Stimulated activated CD8-positive, alpha-beta memory T cell treated with anti-CD3 and anti-CD28 coated beads, Interleukin-4, amount 100 ng/mL, for 48 hours (primary cell): Measurements from ENCODE around the gene CCT3.

Experiments used
- DNase-seq: peaks from one replicate; pipeline ENCODE4 v3.0.0-alpha.2; 2020

The CCT3 gene

DNA sequence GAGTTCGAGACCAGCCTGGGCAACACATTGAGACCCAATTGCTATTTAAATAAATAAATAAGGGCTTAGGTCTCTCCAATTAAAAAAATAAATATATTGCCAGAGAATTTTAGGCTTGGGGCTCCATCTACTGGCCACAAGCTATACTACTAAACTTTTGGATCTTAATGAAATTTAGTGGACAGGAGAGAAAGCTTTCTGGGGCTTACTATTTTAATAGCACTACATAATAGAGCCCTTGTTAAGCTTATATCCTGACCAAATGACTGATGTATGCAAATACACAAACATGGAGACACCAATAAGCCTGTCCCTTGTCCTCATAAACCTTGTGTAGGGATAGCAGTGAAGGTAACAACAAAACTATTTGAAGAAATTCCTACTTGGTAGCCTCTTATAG is 18.4 kb downstream of the CCT3 start:
- no peak for DNase-seq

DNA sequence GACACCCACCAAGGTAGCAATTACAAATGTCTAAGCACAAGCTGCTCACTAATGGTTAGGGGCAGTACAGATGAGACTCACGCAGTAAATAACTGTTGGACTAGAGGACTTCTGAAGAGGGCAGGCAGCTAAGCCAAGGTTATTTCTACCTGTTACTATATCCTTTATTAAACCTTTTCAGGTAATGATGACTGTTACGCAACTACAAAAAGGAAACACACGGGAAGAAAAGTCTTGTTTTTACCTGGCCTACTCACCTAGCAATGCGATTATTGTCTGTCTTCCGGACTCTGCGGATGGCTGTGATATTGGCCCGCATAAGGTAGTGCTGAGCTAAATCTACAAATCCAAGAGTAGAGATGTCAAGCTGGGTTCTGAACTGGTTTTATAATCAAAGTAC is 21.2 kb downstream of the CCT3 start:
- DNase-seq, result no peak

DNA sequence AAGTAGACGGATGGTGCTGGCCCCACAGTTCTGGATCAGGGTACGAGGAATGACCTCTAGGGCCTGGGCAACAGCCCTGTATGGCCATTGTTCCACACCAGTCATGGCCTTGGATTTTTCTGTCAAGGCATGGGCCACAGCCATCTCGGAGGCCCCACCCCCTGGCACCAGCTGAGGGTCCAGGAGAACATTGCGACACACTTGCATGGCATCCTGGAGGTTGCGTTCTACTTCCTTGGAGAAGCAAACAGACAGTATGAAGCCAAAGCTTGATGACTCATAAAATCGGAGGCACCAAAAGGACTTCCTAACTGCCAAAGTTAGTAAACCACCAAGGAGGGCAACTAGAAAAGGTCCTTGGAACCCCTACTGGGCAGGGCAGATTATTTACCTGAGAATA is 27.1 kb downstream of the CCT3 start:
- DNase-seq, result no peak

DNA sequence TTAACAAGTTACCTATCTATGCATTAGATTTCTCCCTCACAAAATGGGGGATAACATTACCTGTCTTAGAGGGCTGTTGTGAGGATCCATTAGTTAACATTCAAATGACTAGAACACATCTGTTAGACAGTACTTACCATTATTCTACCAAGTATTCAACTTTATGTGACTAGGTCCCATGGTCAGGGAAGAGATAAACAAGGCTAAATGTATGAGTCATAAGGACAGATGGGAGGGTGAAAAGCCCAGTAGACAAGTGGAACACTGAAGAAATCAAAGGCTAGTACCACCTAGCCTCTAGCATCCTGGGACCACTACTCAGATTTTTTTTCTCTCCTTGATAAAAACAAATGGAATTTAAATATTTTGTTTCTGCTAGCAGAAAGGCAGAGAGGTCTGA is 30.0 kb downstream of the CCT3 start:
- no peak for DNase-seq

DNA sequence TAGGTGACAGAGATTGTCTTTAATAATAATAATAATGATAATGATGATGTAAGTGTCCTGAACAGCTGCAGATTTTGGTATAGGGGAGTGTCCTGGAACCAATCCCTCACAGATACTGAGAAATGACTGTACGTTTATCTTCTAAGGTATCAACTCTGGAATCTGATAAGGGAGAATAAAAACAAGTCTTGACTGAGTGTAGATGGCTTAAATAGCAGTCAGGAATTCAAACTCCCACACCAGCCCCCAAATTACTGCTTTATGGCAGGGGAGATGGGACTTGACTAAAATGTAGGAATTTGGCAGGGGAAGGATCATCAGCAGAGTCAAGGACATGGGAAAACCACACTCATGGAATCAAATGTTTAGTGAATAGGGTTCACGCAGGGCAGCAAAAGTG is 32.9 kb downstream of the CCT3 start:
- no peak for DNase-seq

DNA sequence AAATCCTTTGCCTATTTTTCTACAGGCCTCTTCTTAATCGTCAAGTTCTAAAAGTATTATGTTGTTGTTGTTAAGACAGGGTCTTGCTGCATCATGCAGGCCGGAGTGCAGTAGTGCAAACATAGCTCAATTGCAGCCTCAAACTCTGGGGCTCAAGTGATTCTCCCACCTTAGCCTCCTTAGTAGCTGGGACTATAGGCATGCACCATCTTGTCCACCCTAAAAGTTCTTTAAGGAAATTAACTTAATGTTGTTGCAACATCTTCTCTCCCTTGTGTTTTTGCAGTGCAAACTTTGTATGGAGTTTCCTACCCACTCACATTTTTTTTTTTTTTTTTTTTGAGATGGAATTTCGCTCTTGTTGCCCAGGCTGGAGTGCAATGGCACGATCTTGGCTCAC is 34.9 kb downstream of the CCT3 start:
- no peak for DNase-seq

DNA sequence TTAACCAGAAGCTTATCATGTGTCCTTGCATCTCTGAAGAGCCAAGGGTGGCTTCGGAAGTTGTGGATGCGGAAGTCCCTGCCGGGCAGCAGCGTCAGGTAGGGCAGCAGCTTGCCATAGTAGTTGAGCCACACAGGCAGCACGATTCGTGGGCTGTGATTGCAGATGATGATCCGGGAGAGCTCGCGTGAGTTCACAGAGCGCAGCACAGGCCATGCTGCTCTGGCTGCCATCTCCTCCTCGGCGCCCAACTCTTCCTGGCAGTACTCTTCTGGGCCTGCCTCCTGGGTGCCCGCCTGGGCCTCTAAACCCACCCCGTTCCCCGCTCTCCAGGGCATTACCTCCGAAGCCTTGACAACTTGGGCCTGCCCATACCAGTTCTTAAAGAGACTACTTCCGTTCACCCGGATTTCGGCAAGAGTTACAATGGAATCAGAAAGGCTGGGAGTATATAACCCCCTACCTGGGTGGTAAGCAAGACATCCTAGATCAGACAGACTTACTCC is 39.2 kb downstream of the CCT3 start, which contains the start of gene VHLL:
VHLL (minus strand) TSS at position 456 of the 506 bp plus-strand sequence; CDS start at position 338, 118 bp downstream.
- DNase-seq, result no peak

DNA sequence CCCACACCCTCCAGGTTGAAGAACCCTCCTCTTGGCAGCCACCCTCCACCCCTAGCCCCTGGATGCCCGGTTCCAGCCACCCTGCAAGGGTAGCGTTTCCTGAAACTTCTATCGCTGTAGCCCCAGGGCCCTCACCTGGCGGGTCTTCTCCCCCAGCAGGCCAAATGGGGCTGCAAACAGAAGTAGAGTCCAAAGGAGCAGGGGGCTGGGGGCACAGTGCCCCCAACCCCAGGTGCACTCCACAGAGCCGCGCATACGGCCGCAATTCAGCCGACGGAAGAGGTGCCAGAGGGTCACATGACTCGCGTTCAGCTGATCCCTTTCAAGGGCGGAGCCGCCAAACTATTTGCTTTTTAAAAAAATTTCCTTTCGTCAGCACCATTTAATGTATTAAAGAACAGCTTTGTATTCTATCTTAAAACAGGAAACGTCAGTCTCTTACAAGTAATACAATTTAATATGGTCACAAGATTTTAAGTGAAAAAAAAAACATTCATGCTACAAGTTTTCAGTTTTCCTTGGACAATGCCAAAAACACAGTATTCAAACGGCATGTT is 42.6 kb downstream of the CCT3 start, which contains the start of gene GLMP:
GLMP (minus strand) TSS at position 289 of the 557 bp plus-strand sequence; CDS start at position 255, 34 bp downstream.
- peak; percentile 71 for DNase-seq

DNA sequence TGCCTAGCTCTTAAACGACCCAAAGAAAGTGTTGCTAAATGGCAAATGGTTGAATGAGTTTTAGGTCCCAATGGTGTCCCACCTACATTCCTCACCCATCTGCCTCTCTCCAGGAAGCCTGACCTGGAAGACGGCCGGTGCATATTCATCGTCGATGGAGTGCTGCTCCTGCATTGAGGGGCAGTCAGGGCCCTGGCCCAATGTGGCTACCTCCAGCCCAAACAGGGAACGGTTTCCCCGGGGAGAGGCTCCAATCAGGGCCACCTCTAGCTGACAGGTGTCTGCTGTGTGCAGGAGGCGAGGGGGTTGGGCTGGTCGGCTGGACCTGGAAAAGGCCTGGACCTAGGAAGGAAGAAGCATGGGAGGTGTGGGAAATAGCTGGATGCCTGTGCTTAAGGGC is 44.2 kb downstream of the CCT3 start:
- DNase-seq, result no peak

DNA sequence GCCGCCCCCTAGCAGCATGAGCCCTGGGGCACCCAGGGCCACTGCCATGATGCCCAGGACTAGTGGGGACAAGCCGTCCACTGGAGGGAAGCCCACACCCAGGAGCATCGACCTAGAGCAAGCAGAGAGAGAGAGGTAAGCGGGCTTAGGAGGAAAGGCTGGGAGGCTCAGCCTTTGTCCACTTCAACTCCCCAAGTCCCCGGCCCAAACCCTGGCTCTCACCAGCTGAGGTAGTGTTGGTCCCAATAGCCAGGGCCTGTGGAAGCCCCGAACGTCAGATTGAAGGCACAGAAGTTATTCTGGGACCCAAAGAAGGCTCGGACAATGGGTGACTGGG is 45.0 kb downstream of the CCT3 start:
- DNase-seq, result no peak

DNA sequence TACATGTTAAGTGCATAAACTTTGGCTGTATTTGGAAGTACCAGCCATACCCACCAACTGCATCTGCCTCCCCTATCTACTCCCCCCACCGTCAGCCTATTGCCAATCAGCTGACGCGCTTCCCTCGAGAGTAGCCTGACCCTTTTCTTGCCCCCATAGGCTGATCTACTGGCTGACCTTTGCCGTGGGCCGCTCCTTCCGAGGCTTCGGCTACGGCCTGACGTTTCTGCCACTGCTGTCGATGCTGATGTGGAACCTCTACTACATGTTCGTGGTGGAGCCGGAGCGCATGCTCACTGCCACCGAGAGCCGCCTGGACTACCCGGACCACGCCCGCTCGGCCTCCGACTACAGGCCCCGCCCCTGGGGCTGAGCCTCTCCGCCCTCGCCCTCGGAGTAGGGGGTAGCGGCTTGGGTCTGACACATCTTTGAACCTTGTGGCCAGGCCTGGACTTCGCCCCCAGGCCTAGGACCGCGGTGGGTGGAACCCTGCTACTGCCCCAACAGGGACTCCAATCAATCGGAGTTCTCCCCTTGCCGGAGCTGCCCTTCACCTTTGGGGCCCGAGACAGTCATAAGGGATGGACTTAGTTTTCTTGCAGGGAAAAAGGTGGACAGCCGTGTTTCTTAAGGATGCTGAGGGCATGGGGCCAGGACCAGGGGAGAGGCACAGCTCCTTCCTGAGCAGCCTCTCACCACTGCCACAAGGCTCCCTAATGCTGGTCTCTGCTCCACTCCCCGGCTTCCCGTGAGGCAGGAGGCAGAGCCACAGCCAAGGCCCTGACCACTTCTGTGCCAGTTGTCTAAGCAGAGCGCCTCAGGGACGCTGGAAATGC is 46.6 kb downstream of the CCT3 start:
- DNase-seq, result peak; percentile 44

DNA sequence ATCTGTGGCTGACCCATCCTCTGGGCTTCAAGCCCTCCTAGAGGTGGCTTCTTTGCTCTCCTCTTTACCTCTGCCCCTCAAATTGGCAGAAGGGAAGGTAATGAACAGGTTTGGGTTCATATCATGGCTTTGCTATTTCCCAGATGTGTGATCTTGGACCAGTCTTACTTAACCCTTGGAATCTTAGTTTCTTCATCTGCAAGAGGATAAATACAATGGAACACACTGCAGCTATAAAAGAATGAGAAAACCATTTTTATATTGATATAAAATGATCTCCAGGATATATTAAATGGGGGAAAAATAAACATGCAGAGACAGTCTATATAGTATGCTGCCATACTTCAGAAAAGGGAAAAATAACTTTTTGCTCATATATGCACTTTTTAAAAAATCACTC is 48.2 kb downstream of the CCT3 start:
- DNase-seq, result no peak

DNA sequence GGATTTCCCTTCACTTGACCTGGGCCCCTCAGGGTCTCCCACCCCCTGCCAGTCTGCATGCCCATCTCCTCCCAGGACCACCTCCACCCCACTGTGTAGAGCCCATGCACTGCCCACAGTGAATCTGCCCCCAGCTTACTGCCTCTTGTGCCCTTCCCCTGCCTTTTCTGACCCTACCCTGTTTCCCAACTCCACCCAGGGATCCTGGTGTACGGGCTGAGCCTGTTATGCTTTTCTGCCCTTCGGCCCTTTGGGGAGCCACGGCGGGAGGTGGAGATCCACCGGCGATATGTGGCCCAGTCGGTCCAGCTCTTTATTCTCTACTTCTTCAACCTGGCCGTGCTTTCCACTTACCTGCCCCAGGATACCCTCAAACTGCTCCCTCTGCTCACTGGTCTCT is 52.0 kb downstream of the CCT3 start:
- no peak for DNase-seq

DNA sequence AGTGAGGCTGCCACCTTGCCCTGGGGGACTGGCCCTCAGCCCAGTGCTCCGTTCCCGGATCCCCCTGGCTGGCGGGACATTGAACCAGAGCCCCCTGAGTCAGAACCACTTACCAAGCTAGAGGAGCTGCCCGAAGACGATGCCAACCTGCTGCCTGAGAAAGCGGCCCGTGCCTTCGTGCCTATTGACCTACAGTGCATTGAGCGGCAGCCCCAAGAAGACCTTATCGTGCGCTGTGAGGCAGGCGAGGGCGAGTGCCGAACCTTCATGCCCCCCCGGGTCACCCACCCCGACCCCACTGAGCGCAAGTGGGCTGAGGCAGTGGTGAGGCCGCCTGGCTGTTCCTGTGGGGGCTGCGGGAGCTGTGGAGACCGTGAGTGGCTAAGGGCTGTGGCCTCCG is 52.7 kb downstream of the CCT3 start:
- no peak for DNase-seq

DNA sequence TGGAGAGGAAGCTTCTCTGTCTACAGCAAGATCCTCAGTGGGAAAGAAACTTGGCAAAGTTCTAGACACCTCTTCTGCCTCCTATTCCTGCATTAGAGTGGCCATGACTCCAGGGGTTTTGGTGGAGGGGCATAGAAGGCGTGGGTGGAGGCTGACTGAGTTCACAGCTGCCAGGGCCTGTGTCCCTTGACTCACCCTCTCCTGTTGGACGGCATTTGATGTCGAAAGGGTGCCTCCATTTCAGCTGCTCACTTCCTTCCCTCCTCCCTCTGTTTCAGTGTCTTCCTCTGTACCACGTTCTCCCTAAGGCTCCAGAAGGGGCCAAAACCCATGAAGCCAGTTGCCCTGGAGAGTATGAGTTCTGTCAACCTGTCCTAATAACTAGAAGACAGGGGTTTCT is 53.3 kb downstream of the CCT3 start:
- DNase-seq, result no peak

DNA sequence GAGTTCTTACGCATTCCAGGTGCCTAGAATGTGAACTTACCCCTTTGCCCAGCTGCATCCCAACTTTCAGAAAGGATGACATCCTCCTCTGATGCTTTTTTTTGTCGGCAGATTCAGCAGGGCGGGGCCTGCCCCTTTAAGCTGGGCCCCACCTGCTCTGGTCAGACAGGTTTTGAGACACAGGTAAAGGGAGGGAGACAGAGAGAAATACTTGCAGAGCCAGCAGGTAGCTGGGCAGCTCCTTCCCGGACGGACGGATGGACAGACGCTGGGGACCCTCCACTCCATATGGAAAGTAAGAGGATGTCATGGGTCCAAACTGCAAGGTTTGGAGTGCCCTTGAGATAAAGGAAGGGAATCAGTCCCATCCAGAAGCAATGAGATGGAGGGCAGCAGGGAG is 54.0 kb downstream of the CCT3 start, which contains the start of gene TMEM79:
TMEM79 (plus strand) TSS at position 214 of the 400 bp plus-strand sequence. CDS start 902 bp downstream, outside the sequence.
- DNase-seq, result no peak

DNA sequence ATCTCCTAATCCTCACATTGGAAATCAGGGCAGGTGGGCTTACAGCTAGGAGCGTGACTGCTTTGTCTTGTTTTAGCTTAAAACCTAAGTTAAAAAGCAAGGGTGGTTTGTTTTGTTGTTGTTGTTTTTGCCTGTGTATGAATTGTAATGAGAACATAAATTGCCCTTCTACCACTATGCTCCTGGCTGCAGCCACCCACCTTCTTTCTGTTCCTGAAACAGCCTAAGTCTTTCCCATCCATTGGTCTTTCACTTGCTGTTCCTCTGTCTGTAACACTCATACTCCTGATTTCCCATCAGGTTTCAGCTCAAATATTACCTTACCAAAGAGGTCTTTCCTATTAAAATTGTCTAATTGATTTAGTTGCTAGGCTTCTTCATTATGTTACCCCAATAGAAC is 54.6 kb downstream of the CCT3 start:
- no peak for DNase-seq

DNA sequence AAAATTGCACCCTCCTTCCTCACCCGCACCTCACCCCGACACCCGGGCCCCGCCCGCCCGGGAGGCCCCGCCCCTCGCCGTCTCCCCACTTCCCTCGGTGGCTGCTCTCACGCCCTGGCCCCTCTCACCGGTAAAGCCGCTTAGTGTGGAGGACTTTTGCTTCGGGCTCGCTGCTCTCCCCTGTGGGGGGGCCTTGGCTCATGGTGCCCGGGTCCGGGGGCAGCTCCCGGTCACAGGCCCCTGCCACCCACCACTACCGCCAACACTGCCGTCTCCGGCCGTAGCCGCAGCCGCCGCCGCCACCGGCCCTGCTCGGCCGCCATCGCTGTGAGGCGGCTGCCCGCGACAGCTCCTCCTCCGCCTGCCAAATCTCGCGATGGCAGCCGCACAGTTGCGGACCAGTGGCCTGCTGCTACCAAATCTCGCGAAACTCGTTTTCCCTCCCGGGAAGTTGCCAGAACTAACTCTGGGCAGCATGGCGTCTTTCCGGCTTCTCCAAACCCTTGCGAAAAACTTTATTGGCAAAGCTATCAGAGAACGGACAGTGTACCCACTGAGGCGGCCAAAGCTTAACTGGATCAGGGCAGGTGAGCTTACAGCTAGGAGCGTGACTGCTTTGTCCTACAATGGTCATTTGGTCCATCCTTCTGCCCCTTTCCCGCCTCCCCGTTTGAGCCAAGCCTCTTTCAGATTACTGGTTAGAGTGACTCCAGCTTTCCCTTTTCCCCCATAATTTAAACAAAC is 55.4 kb downstream of the CCT3 start, which contains the start of gene SMG5:
SMG5 (minus strand) TSS at position 347 of the 744 bp plus-strand sequence; CDS start at position 202, 145 bp downstream.
- peak; percentile 95 for DNase-seq

DNA sequence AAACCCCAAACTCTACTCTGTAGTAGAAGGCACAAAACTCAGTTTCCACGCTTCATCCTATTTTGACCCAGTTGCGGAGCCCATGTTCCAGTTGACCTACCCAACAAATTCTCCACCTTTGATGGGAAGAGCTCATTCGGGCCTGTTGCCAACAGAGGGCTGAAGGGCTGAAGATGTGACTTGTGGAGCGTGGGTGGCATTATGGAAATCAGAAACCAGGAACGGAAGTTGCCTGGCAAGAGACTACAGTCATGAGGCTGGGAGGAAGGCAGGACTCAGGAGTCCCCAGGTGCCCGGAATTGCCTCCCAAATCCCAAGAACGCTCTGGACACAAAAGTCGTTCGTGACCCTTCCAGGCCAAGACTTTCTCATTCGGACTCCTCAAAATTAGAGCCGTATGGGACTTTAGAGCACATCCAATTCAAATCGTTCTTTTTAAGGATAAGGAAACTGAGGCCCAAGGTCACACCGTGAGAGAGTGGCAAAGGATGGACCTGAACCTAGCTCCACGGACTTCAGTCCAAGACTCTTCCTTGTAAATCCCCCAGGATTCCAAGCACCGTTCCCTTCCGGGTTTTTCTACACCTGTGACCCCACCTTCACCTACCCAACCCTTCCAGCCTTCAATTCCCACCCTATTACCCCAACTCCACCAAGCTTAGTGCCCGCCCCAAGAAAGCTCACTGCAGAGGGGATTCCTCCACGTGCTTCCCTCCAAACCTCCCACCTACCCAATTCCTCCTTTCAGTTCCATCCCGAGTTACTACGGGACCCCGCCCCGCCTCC is 56.2 kb downstream of the CCT3 start:
- DNase-seq, result peak; percentile 63

DNA sequence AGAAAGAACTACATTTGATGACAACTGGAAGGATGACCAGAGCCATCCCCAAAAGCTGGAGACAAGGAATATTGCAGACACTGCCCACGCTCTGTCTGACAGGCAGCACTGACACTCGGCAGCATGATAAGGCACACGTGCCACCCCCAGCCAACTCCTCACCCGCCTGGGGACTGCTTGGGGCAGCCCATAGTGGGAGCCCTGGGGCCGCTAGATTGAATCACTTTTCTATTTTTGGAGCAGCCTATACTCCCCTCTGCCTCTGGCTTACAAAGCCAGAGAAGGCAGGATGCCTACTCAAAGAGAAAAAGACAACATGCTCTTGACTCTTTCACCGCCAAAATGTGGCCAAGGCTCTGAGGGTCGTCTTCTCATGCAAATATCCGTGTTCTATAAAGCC is 56.8 kb downstream of the CCT3 start:
- peak; percentile 70 for DNase-seq

DNA sequence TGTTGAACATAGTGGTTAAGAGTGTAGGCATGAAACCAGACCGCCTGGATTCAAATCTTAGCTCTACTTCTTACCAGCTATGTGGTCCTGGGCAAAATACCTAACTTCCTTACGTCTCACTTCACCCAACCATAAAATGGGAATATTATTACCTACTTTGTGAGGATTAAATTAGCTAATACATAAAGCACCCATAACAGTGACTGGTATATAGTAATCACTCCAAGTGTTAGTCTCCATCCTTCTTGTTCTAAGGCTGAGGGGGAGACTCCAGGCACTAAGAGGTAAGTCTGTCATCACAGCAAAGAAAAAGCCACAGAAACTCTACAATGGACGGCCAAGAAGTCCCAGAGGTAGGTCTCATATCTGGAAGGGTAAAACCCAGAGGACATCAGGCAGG is 58.3 kb downstream of the CCT3 start:
- DNase-seq, result no peak

DNA sequence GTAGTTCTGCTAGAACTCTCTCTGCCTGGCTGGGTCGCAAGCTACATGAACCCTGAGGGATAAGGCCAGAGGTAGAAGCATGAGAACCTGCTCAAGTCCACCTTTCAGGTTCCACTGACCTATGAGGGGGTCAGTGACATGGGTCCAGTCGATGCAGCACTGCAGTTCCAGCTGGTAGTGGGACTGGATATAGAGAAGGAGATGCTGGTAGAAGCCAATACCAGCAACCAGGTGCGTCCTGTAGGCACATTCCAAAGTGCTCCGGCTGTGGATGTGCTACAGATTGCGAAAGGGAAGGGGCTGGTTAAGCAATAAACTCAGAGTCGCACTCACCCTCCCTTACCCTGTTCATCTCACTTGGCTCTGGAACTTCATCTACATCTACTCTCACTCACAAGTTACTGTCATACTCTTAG is 61.1 kb downstream of the CCT3 start:
- DNase-seq, result no peak

DNA sequence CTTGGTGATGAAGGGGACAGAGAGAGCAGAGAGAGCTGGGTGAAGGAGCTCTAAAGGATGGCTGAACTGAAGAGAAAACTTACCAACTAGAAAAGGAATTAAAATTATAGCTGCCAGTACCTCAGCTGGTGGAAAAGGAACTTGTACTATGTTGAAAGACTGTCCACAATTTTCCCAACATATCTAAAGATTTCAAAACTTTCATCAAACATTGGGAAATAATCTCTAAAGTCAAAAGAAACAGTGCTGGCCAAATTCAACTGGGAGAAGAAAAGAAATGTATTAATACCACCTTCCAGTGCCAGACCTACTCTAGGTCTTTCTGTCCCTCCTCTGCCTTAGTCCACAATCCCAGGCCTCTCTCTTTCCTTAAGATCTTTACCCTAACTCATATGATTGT is 61.6 kb downstream of the CCT3 start:
- DNase-seq, result no peak
